Right atrium auricular region (tissue), 2 donors: ENCODE data around the gene MRTFB. TPM values are rescaled to one million over a fixed set of nuclear protein-coding genes. Genes with fewer than 3 reads are reported as not detected.
A peak's percentile ranks its signal among the peaks of the same experiment; 100 is the strongest.

ENCODE experiments used
- DNase-seq: peaks from one replicate; pipeline ENCODE4 v3.0.0-alpha.2; 2019; ENCODE audit warnings: low spot score
- H3K27ac ChIP-seq, 2 donors: fragments of 200-600 bp; sonication (generic); 1 replicate in 1 of 2; 2 replicates in 1 of 2; pipeline ENCODE4 v1.5.1; 2016 to 2019
- H3K27me3 ChIP-seq, 2 donors: fragments of 200-600 bp; sonication (generic); one replicate each; pipeline versions ENCODE4 v1.5.1 to v1.6.0; 2017 to 2019
- H3K36me3 ChIP-seq: fragments of 200-600 bp; sonication (generic); one replicate; pipeline ENCODE4 v1.5.1; 2016
- H3K4me1 ChIP-seq, 2 donors: fragments of 200-600 bp; sonication (generic); one replicate each; pipeline versions ENCODE4 v1.5.1 to v1.6.0; 2017 to 2019
- H3K4me3 ChIP-seq, 2 donors: fragments of 200-600 bp; sonication (generic); 1 replicate in 1 of 2; 2 replicates in 1 of 2; pipeline ENCODE4 v1.5.1; 2017 to 2019; ENCODE audit warnings: mild to moderate bottlenecking in 1 of 2, moderate library complexity in 1 of 2
- H3K9me3 ChIP-seq, 2 donors: fragments of 200-600 bp; sonication (generic); one replicate each; pipeline ENCODE4 v1.5.1; 2019
- CTCF ChIP-seq, 2 donors: fragments of 200-600 bp; sonication (generic); IDR thresholded peaks; one replicate each; pipeline ENCODE4 v1.5.1; 2019; ENCODE audit warnings: antibody characterized with exemption in 2 of 2
- total RNA-seq, 2 donors: library from RNA; depleted of rRNA; stranded (reverse); fragments of >200 nt; gene quantifications; one replicate each; pipeline ENCODE4 v1.1.0, GENCODE V29; 2016

The MRTFB gene
- total RNA-seq, 2 donors from 2014 or later, result 38.6 to 46.5 TPM

- Histone ChIP-seq H3K4me3 (no peak overlapping the region), H3K9me3 (no peaks in the 10 kb centered on the region), H3K27ac (peak overlapping the region in 1 of 2 donors; percentile 50), H3K36me3 (no peaks in the 10 kb centered on the region), H3K27me3 (no peaks in the 10 kb centered on the region), H3K4me1 (peaks cover 0 to 70% of the 10 kb centered on the region in 2 donors)
- DNase-seq, result no peak
- no peak for TF ChIP-seq CTCF (IDR thresholded peaks at IDR 0.05)
Measured at GRCh38 chr16:14109077-14109775, 38.1 kb downstream of the MRTFB start.

GRCh38 chr16:14109782-14110727, 38.9 kb downstream of the MRTFB start:
- H3K4me1 ChIP-seq, result peaks cover 0 to 73% of the 10 kb centered on the region in 2 donors
- no peak overlapping the region for H3K4me3 ChIP-seq
- no peak for TF ChIP-seq CTCF (IDR thresholded peaks at IDR 0.05)

GRCh38 chr16:14110728-14111251, 39.7 kb downstream of the MRTFB start:
- DNase-seq, result no peak
- Histone ChIP-seq H3K4me3 (no peak overlapping the region), H3K36me3 (no peaks in the 10 kb centered on the region), H3K4me1 (peaks cover 0 to 73% of the 10 kb centered on the region in 2 donors), H3K27ac (peak overlapping the region in 1 of 2 donors; percentile 50), H3K27me3 (no peaks in the 10 kb centered on the region), H3K9me3 (no peaks in the 10 kb centered on the region)
- no peak for TF ChIP-seq CTCF (IDR thresholded peaks at IDR 0.05)

More at GRCh38 chr16:14109782-14110727, 38.9 kb downstream of the MRTFB start:
- Histone ChIP-seq H3K27ac (peak overlapping the region in 1 of 2 donors; percentile 50), H3K9me3 (no peaks in the 10 kb centered on the region), H3K36me3 (no peaks in the 10 kb centered on the region), H3K27me3 (no peaks in the 10 kb centered on the region)
- DNase-seq, result no peak

- peak overlapping the region; percentile 46 to 57 for H3K27ac ChIP-seq
- no peaks in the 10 kb centered on the region for H3K27me3 ChIP-seq
- no peak for TF ChIP-seq CTCF (IDR thresholded peaks at IDR 0.05)
- no peak overlapping the region for H3K4me3 ChIP-seq
- DNase-seq, result peak; percentile 65
- H3K9me3 ChIP-seq, result no peaks in the 10 kb centered on the region
- H3K36me3 ChIP-seq, result no peaks in the 10 kb centered on the region
- peaks cover 0 to 73% of the 10 kb centered on the region in 2 donors for H3K4me1 ChIP-seq
Measured at GRCh38 chr16:14111713-14112538, 40.8 kb downstream of the MRTFB start.

- H3K4me1 ChIP-seq, result peaks cover 0 to 71% of the 10 kb centered on the region in 2 donors
- no peaks in the 10 kb centered on the region for H3K36me3 ChIP-seq
- no peaks in the 10 kb centered on the region for H3K9me3 ChIP-seq
- TF ChIP-seq CTCF (IDR thresholded peaks at IDR 0.05), result no peak
- peak overlapping the region; percentile 46 to 57 for H3K27ac ChIP-seq
- DNase-seq, result no peak
- no peak overlapping the region for H3K4me3 ChIP-seq
- no peaks in the 10 kb centered on the region for H3K27me3 ChIP-seq
Measured at GRCh38 chr16:14112539-14112856, 41.4 kb downstream of the MRTFB start.
